Measurements from ENCODE around the gene WASL. TPM values are rescaled to one million over a fixed set of nuclear protein-coding genes. Genes with fewer than 3 reads are reported as not detected.

The WASL gene
- polyA plus RNA-seq, 2 of the 4 experiments (the other 2 are of a cell fraction): 18.5 to 21.0 TPM

- ATAC-seq (no peak), FAIRE-seq (no peak), DNase-seq (ENCODE audit: low read depth in 1 of 2, low spot score in 1 of 2) (no peak)
- Histone ChIP-seq H3K4me2 (no peak overlapping the region), H3K9me3 (no peaks in the 10 kb centered on the region), H3K4me1 (no peaks in the 10 kb centered on the region), H3K4me3 (no peak overlapping the region), H3K27ac (no peak overlapping the region)
- no peak for TF ChIP-seq ZFP36 (IDR thresholded peaks at IDR 0.05; ENCODE audit: borderline replicate concordance, partially characterized antibody)
- no peak for TF ChIP-seq EP300 (IDR thresholded peaks at IDR 0.05)
- TF ChIP-seq MAX (IDR thresholded peaks at IDR 0.05): no peak
- TF ChIP-seq POLR2A (IDR thresholded peaks at IDR 0.05; ENCODE audit: low read length): no peak
- TF ChIP-seq CBX2 (IDR thresholded peaks at IDR 0.05; ENCODE audit: borderline replicate concordance, low read depth): no peak
- no peak for TF ChIP-seq USF2 (IDR thresholded peaks at IDR 0.05)
- TF ChIP-seq RARB (CRISPR knock-in tag; IDR thresholded peaks at IDR 0.05): no peak
- TF ChIP-seq ZSCAN20 (CRISPR knock-in tag; IDR thresholded peaks at IDR 0.05): no peak
- TF ChIP-seq SREBF2 (IDR thresholded peaks at IDR 0.05): no peak
- no peak for TF ChIP-seq KDM1A (IDR thresholded peaks at IDR 0.05; ENCODE audit: low read depth)
- TF ChIP-seq ZNF302 (CRISPR knock-in tag; IDR thresholded peaks at IDR 0.05): no peak
- TF ChIP-seq E2F6 (IDR thresholded peaks at IDR 0.05; ENCODE audit: borderline replicate concordance, low read depth): no peak
- TF ChIP-seq HES2 (IDR thresholded peaks at IDR 0.05): no peak
- no peak for TF ChIP-seq FOXS1 (CRISPR knock-in tag; IDR thresholded peaks at IDR 0.05)
- 24% methylated on average over 1 of the region's 1 CpG for WGBS (ENCODE audit: missing lambda C conversion rate)
- ChIA-PET POLR2A (no interaction called here), CTCF (interaction anchor here (0.6 to 1.0 kb wide), 3 partner anchors 9 to 116 kb away, joined by 3 read pairs; no protein-coding TSS in a partner anchor)
These were observed 91.5 kb downstream of the WASL start for GRCh38 chr7:123657304-123657685.

- ATAC-seq: no peak
- ChIA-PET CTCF (interaction anchor here (0.9 to 1.0 kb wide), 4 partner anchors 10 to 208 kb away, joined by 3 to 5 read pairs (median 4); no protein-coding TSS in a partner anchor), POLR2A (no interaction called here)
- H3K9me3 ChIP-seq: no peaks in the 10 kb centered on the region
- no peak for TF ChIP-seq EP300 (IDR thresholded peaks at IDR 0.05)
- TF ChIP-seq GATA3 (IDR thresholded peaks at IDR 0.05; ENCODE audit: borderline replicate concordance): no peak
- TF ChIP-seq MAZ (IDR thresholded peaks at IDR 0.05; ENCODE audit: borderline replicate concordance, low read depth, low read length): no peak
- TF ChIP-seq PBX3 (IDR thresholded peaks at IDR 0.05): no peak
- no peak for TF ChIP-seq ZNF302 (CRISPR knock-in tag; IDR thresholded peaks at IDR 0.05)
- no peak for TF ChIP-seq CTCF (IDR thresholded peaks at IDR 0.05)
- TF ChIP-seq NR3C1 (IDR thresholded peaks at IDR 0.05): no peak
- no peak for TF ChIP-seq ESRRA (IDR thresholded peaks at IDR 0.05; ENCODE audit: borderline replicate concordance, low read length)
- TF ChIP-seq HOXB5 (CRISPR knock-in tag; IDR thresholded peaks at IDR 0.05): no peak
- no peak for TF ChIP-seq MAX (IDR thresholded peaks at IDR 0.05)
- TF ChIP-seq BCL3 (IDR thresholded peaks at IDR 0.05): no peak
- TF ChIP-seq JUNB (IDR thresholded peaks at IDR 0.05): no peak
- no peak for TF ChIP-seq CHD4 (IDR thresholded peaks at IDR 0.05; ENCODE audit: borderline replicate concordance)
- TF ChIP-seq NPAS2 (CRISPR knock-in tag; IDR thresholded peaks at IDR 0.05; ENCODE audit: borderline replicate concordance): no peak
- no peak overlapping the region for H3K4me2 ChIP-seq
- no peaks in the 10 kb centered on the region for H3K4me1 ChIP-seq
- FAIRE-seq: no peak
- no peak overlapping the region for H3K27ac ChIP-seq
- DNase-seq (ENCODE audit: low read depth in 1 of 2, low spot score in 1 of 2): no peak
- no peak overlapping the region for H3K4me3 ChIP-seq
- WGBS (ENCODE audit: missing lambda C conversion rate): 64% methylated on average over 6 of the region's 6 CpGs
These were observed 92.1 kb downstream of the WASL start for GRCh38 chr7:123656544-123657303.

Data from A549 (cell line).